Measurements from ENCODE around the gene CRTC3.
"Not testable (repeated sequence)": the region's sequence is repeated elsewhere in the genome, so short reads cannot be mapped to it uniquely, and the experiment has no call there.

The CRTC3 gene

DNA sequence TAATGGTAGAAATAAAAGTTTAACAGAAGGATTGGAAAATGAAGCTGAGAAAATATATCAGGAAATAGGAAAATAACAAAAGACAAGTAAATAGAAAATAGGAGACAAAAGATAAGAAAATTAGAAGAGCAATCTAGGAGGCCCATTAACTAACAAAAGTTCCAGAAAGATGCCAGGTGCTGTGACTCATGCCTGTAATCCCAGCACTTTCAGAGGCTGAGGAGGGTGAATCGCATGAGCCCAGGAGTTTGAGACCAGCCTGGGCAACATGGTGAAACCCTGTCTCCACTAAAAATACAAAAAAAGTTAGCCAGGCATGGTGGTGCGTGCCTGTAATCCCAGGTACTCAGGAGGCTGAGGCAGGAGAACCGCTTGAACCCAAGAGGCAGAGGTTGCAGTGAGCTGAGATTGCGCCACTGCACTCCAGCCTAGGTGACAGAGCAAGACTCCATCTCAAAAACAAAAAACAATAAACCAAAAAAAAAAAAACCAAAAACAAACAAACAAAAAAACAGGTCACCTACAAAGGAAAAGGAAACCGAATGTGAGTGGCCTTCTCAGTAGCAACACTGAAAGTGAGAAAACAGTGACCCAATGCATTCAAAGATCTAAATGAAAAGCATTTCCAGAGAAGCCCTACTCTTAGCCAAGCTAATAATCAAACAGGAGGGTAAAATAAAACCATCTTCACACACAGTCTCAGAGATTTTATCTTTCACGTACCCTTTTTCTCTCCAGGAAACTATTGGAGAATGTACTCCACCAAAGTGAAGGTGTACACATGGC, 5.5 kb upstream of the CRTC3 start:
- DNase-seq = not testable (repeated sequence)

DNA sequence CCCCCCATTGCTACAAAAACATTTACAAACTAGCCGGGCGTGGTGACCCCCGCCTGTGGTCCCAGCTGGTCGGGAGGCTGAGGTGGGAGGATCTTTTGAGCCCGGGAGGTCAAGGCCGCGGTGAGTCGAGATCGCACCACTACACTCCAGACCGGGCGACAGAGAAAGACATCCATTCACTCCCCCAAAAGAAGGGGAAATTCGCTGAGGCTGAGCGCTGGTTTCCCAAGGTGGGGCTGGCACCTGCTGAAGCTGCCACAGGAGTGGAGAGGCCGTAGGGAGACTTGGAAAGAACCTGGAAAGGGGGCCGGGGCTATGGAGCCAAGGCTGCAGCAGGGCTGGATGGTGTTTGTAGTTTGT, 732 bp upstream of the CRTC3 start:
- no peak for DNase-seq

DNA sequence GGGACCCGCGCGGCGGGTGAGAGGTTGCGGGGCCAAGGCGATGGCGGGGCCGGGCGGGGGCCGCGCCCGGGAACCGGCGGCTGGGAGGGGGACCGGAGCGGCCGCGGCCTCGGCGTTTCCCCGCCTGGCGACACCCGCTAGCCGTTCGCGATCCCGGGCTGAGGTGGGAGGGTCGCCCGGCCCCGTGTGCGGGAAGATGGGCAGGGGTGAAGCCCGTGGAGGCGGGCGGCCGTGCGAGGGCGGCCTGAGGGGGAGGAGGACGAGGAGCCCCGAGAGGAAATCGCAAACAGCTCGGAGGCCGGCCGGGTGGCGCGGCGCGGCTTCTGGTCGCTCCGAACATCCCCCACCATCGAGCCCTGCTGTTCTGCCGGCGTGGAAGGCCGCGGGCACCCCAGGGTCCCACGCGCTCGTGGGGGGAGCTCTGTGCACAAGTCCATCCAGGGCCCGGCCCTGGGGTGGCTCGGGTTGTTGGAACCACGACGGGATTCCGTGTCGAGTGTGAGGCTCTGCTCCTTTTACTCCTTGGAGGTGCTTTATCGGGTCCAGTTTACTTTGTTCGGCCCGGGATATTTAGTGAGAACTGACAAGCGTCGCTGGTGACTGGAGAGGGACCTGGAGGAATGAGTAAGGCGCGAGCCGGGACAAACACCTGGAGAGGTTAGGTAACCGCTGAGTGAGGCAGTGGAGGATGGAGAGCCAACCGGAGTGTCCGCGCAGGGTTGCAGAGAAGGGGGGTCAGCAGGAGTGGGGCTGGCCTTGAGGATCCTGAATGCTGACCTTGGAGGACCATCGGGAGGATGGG, 728 bp downstream of the CRTC3 start:
- DNase-seq = peak; percentile 13 to 55 (median 30)

DNA sequence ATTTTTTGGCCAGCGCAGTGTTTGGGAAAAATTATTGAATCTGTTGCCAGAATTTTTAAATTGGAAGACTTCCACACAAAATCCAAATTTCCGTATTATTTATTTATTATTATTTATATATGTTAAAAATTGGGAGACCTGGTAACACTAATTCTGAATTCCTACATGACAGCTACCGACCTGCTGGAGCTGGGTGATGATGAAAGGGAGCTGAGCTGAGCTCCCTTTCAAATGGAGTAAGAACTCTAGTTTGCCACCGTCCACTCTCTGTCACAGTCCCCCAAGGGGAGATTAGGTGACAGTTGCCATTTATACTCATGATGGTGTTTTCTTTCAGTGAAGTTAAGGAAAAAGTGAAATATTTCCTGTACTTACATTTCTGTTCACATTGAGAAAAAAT, 1.4 kb downstream of the CRTC3 start:
- DNase-seq = no peak

DNA sequence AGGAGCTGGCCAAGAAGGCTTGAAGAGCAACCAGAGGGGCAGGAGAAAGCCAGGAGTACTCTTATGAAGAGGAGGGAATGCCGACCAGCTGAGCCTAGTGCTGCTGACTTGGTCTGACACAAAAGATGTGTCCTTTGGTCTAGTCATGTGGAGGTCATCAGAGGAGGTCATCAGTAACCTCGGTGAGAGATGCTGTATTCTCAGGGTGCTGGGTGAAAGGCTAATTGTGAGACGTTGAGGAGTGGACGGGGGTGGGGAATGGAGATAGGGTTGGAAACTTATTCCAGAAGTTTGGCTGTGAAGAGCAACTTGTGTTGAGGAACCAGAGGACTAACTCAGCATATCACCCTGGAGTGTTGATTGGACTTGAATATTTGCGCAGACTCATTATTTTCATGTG, 5.5 kb downstream of the CRTC3 start:
- DNase-seq = no peak

DNA sequence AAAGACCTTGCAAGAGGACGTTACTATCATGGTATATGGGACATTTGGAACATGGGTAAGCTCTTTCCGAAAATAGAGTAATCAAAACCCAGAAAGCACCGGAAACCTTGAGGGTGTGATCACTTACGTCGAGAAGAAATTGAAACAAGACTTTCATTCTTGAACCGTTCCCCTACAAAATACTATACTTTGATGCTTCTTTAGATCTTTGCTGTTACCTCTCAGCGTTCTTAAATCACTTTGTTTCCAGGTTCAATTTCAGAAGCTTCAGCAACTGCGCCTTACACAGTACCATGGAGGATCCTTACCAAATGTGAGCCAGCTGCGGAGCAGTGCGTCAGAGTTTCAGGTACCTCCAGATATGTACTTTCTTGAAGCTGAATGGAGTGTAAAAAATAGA, 10.1 kb downstream of the CRTC3 start:
- peak in 1 of 5 donors; percentile 71 for DNase-seq

DNA sequence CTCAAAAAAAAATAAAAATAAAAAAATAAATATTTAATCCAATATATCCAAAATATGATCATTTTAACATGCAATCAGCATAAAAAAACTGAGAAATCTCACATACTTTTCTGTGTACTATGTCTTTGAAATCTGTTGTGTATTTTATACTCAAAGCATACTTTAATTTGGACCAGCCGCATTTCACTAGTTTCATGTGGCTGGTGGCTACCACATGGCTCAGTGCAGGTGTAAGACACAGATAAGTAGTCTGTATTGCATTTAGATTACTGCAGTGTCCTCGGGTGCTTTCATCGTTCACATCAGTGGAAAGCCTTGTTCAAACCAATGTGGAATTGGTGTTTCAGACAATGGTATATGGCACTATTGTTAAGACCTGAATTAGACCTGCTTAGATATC, 11.0 kb downstream of the CRTC3 start:
- DNase-seq = no peak

DNA sequence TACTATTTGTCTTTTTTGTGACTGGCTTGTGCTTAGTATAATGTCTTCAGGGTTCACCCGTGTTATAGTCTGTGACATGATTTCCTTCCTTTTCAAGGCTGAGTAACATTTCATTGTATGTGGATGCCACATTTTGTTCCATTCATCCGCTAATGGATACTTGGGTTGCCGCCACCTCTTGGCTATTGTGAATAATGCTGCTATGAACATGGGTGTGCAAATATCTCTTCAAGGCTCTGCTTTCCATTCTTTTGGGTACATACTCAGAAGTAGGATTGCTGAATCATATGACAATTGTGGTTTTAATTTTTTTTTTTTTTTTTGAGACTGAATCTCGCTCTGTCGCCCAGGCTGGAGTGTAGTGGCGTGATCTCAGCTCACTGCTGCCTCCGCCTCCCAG, 15.4 kb downstream of the CRTC3 start:
- DNase-seq = peak in 1 of 5 donors; percentile 23

DNA sequence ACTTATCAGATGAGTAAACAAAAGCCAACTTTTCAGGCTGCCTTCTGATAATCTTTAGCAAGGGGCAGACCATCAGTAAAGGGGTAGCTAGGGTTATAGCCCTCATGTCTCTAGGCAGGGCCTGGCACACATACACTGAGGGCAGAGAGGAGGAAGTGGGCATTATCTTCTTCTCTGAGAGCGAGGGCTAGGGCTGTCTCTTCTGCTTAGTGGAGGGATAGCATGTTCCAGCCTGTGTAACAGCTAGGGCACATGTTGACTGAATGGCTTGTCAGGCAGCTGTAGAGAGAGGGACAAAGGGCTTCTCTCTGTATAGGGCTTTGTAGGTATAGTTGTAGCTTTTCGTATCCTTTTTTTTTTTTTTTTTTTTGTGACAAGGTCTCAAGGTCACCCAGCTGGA, 17.8 kb downstream of the CRTC3 start:
- no peak for DNase-seq

DNA sequence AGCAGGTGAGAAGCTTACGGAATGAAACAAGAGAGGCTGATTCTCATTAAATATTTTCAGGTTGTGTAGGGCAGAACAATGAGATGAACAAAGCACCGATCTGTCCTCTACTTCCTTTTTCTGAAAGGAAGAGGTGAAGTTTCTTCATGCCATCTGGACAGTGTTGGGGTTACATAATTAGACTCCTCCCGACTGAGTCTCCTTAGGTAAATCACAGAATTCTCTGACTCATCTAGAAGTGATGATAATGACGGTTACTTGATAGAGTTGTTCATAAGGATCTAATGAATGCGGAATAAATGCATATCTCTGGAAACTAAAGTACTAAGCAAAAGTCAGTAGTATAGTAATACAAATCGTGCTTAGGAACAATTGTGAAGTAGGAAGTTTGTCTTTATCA, 21.2 kb downstream of the CRTC3 start:
- no peak for DNase-seq

DNA sequence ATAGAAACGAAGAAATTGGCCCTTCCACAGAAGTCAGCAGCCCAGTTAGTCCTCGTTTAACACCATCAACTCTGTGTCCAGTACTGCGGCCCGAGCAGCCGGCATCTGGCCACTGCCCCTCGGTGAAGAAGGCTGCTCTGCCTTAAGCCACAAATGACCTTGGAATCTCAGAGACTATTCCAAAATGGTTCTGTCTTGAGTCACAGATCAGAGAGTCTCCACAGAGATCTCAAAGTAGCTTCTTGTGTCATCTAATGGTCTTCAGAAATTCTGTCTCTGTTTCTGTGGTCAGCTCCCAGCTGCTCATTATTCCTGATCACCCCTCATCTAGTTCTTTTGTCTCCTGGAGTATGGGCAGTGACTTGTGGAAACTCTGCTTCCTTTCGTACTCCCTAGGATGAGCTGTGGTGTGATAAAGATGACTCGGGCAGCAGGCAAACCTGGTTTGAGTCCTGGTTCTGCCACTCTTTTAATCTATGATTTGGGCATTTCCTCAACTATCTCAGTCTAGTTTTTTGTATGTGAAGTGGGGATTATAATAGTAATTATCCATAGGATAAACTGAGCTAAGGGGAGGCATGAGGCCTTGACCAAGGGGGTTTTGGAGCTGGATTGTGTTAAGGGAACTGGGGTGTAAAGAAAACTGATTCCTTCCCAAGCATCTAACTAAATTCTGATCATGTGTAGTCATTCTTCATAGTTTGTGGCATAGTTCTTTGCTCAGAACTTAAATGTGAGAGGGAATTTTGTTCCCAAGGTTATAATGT, 22.6 kb downstream of the CRTC3 start:
- no peak for DNase-seq

DNA sequence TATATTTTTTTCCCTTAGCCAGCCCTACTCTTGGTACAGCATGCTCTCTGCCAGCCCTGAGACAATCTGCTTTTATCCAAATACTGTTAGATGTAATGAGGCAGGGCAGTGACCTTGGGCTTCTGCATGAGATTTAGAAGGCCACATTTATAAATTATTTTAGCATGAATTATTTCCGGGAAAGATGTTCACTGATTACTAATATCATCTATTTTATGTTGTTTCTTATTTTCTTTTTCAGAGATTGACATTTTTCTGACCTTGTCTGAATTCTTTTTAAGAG, 23.1 kb downstream of the CRTC3 start:
- no peak for DNase-seq

DNA sequence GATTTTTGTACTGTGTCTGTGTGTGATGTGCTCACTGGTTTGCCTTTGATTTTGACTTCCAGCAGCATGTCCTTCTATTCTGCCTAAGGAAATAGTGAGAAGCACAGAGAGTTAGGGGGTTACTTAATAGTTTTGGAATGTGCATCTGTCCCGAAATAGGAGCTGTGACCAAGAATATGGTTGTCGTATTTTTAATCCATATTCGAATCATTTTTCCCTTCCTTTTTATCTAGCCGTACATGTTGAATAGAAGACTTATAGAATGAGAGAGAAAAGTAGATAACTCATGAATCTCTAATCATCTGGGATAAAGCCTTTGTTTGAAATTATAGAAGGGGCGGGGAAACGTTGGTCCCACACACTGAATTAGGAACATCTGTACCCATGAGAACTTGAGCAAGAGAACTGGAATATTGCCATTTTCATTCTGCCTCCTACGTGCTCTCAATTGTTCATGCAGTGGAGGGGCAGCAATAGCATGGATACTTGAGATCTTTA, 23.6 kb downstream of the CRTC3 start:
- no peak for DNase-seq

DNA sequence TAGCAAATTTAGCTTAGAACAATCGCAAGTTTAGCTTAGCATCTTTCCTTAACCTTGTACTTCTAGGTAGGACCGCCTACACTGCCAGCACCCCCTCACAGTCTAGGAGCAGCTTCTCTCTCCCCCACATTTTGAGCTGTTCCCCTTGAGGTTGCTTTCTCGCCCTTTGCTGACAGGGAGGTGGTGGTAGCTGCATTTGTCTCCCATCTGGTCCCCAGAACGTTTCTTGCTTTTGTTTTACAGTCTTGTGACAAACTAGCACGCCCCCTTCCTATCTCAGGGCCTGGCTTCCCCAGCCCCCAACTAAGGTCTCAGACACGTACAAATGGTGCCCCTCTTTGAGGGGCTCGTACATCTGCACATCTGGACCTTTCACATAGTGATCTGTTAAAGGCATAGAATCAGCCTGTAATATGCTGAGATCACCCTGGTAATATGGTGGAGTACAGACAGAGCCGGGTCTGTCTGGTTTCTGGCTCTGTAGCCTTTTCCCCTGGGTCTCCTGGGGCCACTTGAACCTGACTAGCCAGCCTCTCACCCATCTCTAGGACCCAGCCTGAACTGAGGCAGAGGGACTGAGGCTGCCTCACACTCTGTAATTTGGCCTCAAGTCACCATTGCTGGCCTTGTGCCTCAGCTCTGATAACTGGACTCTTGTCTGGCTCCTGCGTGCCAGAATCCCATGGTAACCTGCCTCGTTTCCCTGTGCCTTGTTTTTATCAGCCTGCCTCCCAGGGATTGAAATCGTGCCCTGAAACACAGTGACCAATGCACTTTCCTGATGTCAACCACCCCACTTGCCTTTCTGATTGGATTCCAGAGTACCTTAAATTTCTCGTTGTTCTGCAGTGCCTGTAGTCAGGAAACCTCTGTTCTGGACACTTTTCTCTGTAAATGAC, 27.7 kb downstream of the CRTC3 start:
- DNase-seq = no peak

DNA sequence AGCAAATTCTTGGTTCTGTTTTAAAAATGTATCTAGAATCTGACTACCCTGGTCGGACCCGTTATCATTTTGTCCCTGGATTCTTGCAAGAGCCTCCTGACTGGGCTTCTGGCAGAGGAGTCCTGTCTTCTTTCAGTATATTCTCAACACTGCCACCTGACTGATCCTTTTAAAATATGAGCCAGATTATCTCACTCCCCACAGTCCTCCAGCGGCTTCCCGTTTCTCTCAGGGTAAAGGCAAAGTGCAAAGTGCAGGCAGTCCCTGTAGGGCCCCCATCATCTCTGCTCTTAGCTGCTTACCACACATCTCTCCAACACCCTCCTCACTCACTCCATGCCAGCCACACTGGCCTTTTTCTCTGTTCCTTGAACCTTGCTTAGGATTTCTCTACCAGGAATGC, 28.4 kb downstream of the CRTC3 start:
- DNase-seq = no peak

DNA sequence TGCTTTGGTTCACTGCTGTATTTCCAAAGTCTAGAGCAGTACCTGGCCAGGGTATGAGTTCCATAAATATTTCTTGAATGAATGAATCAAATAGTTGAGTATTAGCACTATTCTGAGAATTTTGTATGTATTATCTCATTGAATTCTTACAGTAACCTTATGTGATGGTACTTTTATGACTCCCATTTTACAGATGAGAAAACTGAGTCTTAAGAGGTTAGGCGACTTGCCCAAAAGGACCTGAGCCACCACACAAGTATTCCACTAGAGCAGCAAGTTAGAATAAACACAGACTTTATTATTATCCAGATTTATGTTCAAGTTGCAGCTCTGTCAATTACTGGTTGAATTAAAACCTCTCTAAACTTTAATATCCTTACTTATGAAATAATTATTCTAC, 29.4 kb downstream of the CRTC3 start:
- no peak for DNase-seq

DNA sequence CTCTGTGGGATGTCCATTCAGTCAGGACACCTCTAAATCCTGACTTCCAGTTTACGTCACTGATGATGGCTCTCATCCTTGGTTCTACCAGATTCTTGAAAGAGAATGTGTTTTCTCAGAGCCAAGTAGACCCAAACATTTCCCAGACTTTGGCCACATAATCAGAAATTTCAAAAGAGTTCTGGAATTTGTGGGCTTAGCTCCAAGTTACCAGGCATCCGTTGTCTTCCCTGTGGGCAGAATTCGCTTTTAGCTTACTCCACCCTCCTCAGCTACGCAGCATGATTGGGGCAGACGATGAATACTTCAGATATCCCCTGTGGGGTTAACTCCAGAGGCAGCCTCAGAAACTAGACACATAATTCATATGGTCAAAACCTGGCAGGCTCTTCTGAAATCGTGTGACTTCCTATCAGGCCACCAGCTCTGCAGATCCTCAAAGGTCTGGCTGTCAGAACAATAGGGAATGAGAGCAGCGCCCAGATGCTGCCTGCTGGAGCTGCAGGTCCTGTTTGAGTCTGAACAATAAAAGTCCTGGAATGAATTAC, 30.6 kb downstream of the CRTC3 start:
- DNase-seq = no peak

DNA sequence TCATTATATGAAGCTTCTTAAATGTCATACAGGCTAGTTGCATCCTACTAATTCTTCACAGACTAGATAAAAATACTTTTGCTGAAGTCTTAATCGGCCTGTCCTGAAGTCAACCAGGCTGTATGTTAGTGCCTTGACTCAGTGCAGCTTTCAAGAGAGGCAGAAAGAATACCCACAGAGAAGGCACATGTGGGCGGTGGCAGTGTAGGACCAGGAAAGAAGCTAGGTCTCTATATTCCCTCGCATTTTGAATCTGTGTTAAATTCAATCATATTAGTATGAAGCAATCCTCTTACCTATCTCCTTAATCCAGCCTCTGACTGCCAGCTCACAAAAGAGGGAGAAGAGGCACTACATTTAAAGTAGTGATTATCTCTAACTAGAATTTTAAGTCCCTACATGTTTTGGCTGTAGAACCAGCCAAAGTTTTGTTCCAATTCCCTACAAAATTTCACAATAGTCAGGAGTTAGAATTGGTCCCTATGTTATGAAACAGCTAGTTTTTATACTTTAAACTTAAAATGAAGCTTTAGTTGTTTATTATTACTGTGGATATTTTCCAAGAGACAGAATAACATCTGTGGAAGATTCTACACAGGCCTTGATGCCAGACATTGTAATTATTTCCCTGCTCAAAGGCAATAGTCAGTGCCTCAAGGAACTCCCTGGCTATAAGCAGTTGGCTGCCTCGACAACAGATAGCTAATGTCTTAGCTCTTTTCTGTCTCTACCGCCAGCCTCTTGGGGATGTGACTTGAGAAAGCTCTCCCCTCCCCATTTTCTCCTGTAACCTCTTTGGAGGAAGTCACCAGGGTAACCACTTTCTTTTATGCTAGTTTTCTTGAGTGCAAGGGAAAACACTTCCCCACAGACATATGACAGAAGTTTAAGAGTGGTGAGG, 31.9 kb downstream of the CRTC3 start:
- peak in 2 of 5 donors; percentile 30 to 62 for DNase-seq

DNA sequence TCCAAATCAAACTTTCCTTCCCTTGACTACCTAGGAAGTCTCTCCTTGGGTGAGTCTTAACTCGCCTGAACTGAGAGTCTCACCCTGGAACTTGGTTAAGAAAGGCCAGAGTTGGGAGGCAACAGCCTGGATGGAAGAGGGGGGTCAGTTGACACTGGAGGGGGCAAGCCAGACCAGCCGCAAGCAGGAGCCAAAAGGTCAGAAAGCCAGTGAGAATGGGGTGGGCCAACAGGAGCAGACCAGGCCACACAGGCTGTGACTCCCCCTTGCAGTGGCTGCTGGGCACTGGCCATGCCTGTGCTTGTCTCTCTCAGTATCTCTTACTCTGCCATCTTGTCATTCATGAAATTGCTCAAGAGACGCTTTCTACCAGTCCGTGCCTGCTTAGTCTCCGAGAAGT, 32.9 kb downstream of the CRTC3 start:
- no peak for DNase-seq

DNA sequence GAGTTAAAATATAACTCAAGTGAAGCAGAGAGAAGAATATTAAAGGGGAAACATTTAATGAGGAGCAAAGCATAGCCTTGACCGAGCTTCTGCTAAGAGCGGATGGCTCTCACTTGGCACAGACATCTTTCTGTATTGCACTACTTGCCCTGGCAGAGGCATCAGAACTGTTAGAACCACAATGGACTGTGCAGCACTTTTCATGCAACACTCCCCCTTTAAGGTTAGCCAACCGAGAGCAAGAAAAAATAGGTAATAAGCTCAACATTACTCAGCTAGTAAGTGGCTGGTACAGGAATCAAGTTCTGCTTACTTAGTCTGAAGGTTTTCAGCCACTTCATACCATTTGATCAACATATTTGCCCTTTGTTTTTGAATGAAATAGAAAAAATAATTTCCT, 33.7 kb downstream of the CRTC3 start:
- DNase-seq = no peak

DNA sequence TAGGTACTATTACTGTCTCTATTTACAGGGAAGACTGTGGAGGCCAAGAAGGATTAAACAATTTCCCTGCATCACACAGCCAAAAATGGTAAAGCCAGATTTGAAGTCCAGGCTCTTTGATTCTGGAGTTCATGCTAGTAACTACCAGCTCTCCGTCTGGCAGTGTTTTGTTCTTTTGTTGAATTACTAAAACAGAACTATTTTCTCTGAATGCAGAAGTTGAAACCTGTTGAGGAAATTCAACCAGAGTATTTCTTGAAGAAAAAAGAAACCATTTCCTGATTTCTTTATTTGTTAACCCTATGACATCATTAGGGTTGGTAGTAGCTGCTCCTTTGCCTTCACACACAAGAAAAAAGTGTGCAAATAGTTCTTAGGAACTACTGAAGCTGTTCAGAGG, 34.3 kb downstream of the CRTC3 start:
- peak in 1 of 5 donors; percentile 65 for DNase-seq

Measured in T-helper 1 cell (primary cell).